Fibroblast of pulmonary artery (primary cell): Measurements from ENCODE around the gene IL1RAPL1.

Experiments
- DNase-seq: peaks from one replicate; pipeline ENCODE4 v3.0.0-alpha.2; 2010; ENCODE audit warnings: low read depth
- H3K4me3 ChIP-seq: replicated peaks from 2 replicates; pipeline ENCODE4 v1.5.1; 2011; ENCODE audit warnings: low read depth, mild to moderate bottlenecking, control low read depth, low read length, moderate library complexity
- TF ChIP-seq, protein P1 (sequence below): IDR thresholded peaks from 2 replicates; pipeline ENCODE4 v1.5.1; 2011; ENCODE audit warnings: mild to moderate bottlenecking, control low read depth, low read length, inconsistent platforms; ENCODE audit errors: missing control alignments

Gene IL1RAPL1

DNA sequence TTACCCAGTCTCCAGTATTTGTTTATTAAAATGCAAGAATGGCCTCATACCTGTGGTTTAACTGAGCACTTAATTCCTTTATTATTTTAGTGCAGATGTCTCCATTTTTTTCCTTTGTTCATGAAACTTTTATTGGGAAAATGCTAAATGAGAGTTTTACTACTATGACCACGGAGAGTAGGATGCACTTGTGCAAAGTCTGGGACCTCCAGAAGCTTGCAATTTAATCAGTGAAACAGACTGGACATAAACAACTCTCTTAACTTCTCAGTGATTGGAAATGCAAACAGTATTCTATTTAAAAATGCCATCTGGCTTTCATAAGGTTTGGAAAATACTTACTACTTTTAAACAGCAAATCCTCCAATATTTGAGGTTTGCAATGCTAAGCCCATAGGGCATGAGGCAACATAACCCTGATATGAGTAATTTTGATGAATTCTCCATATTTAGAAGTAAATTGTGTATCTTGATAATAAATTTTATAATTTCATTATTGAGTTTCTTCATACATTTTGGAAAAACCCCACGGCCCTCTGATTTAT, 909.5 kb downstream of the IL1RAPL1 start:
- TF ChIP-seq, protein P1, sequence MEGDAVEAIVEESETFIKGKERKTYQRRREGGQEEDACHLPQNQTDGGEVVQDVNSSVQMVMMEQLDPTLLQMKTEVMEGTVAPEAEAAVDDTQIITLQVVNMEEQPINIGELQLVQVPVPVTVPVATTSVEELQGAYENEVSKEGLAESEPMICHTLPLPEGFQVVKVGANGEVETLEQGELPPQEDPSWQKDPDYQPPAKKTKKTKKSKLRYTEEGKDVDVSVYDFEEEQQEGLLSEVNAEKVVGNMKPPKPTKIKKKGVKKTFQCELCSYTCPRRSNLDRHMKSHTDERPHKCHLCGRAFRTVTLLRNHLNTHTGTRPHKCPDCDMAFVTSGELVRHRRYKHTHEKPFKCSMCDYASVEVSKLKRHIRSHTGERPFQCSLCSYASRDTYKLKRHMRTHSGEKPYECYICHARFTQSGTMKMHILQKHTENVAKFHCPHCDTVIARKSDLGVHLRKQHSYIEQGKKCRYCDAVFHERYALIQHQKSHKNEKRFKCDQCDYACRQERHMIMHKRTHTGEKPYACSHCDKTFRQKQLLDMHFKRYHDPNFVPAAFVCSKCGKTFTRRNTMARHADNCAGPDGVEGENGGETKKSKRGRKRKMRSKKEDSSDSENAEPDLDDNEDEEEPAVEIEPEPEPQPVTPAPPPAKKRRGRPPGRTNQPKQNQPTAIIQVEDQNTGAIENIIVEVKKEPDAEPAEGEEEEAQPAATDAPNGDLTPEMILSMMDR, result no peak
- DNase-seq, result no peak
- no peak overlapping the region for H3K4me3 ChIP-seq

DNA sequence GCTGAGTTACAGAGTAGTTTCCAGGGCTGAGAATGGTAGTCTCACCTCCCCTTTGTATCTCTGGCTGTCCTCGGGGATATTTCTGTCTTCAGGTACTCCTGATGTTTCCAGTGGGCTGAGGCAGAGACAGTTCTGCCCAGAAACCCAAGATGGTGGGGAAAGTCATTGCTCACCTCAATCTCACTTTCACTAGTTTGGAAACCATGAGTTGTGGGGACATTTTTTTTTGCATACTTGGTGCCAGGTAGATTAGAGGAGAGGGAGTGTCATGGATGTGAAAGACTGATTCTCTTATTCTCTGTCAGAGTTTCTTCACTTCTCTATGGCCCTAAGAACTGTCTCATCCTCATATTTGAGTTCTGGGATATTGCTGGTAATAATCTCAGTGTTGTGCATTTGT, 919.5 kb downstream of the IL1RAPL1 start:
- TF ChIP-seq, protein P1, result no peak
- no peak for DNase-seq
- no peak overlapping the region for H3K4me3 ChIP-seq

DNA sequence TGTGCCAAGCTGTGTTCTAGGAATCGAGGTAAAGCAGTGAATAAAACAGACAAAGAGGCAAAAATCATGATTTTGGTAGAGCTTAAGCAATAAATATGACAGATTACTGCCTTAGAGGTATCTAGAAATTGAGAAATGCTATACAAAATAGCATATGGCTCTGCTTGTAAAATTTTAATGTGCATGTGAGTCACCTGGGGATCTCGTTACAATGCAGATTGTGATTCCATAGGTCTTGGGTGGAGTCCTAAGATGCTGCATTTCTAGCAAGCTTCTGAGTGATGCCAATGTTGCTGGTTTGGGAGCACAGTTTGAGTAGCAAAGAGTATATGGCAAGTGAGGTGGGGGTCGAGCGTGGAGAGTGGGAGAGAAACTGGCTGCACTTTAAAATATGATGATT, 930.9 kb downstream of the IL1RAPL1 start:
- H3K4me3 ChIP-seq, result no peak overlapping the region
- TF ChIP-seq, protein P1, result no peak
- DNase-seq, result no peak

DNA sequence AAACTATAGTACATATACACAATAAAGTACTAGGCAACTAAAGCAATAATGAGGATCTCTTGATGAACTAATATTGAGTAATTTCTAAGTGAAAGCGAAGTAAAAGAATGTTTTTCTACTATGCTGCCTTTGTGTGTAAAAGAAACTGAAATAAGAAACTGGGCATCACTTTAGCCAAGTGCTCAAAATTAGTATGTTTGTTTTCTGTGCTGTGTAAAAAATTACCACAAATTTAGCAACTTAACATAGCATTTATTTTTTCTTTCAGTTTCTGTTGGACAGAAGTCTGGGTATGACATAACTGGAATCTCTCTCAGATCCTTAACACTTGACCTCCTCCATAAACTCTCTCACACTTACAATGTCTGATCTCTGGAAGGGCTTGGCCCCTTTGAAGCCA, 941.0 kb downstream of the IL1RAPL1 start:
- TF ChIP-seq, protein P1, result no peak
- no peak overlapping the region for H3K4me3 ChIP-seq

DNA sequence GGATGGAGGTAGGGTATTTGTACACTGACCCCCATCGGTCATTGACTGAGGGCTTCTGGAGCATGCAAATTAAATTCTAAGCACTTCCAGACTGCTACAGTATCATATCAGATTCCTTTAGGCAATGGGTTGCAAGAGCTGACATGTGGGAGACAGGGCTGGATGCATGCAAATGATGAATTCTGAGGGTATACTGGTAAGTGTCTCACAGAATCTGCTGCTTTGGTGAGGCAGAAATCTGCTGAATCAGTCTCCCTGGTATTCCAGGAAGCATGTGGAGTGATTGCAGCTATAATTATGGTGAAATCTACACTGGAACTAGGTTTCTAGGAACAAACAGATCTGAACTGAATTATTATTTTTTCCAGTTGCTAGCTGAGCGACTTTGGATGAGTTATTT, 943.3 kb downstream of the IL1RAPL1 start:
- no peak overlapping the region for H3K4me3 ChIP-seq
- TF ChIP-seq, protein P1, result no peak
- peak; percentile 70 for DNase-seq

More for the DNA sequence above, 941.0 kb downstream of the IL1RAPL1 start:
- DNase-seq, result no peak

DNA sequence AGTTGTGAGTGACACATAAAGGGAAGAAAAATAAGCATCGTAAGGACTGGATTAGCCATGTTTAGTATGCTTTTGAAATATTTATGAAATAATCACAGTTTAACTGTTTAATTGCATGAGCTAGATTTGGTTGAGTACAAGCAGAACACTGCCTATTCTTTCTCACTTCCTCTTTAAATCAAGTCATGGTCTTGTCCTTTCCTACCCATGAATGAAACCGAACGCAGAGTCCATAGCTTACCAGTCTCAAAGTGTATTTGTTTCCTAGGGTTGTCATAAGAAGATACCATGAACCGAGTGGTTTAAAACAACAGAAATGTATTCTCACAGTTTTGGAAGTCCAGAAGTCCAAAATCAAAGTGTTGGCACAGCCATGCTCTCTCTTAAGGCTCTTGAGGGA, 944.1 kb downstream of the IL1RAPL1 start:
- TF ChIP-seq, protein P1, result no peak
- H3K4me3 ChIP-seq, result no peak overlapping the region
- no peak for DNase-seq
